K562 (cell line): ENCODE data around the gene NEURL2.
A peak's percentile ranks its signal among the peaks of the same experiment; 100 is the strongest.

Experiments used
- CHD4 ChIP-seq: fragments of 200-600 bp; sonication (generic); IDR thresholded peaks from 3 replicates; pipeline ENCODE4 v1.6.1; 2012; ENCODE audit warnings: low read depth, mild to moderate bottlenecking, mixed read lengths, low read length, inconsistent platforms; ENCODE audit not compliant: insufficient read depth, insufficient replicate concordance, poor library complexity, severe bottlenecking
- CREM ChIP-seq: IDR thresholded peaks from 2 replicates; pipeline ENCODE4 v1.6.1; 2014; ENCODE audit warnings: antibody characterized with exemption, low read depth
- CTCF ChIP-seq, 3 experiments: IDR thresholded peaks in 2 of 3; conservative IDR thresholded peaks in 1 of 3; 2 replicates each; pipeline ENCODE4 v1.5.1; 2011 to 2012; ENCODE audit warnings: low read length in 3 of 3, mild to moderate bottlenecking in 3 of 3, control low read depth in 2 of 3, improper control_type of control experiment in 1 of 3, inconsistent platforms in 1 of 3, low read depth in 1 of 3, mixed read lengths in 1 of 3, moderate library complexity in 1 of 3; ENCODE audit not compliant: insufficient read depth in 2 of 3
- FOXM1 ChIP-seq, 2 experiments: fragments of 450-650 bp in 1 of 2; sonication (generic) in 1 of 2; formaldehyde crosslinking in 1 of 2; IDR thresholded peaks; 2 replicates each; pipeline versions ENCODE4 v1.6.1 to v1.9.0; 2017 to 2022; ENCODE audit warnings: low read depth in 2 of 2, mild to moderate bottlenecking in 2 of 2, missing genetic modification reagents in 1 of 2, moderate library complexity in 1 of 2
- RBM39 ChIP-seq: fragments of 200-400 bp; formaldehyde crosslinking; optimal IDR thresholded peaks from 2 replicates; pipeline ENCODE3; 2018; ENCODE audit warnings: low read depth, low read length
- SMAD4 ChIP-seq: fragments of 250-450 bp; sonication (Bioruptor Pico); conservative IDR thresholded peaks from 2 replicates; pipeline ENCODE4 v1.8.0; 2021; ENCODE audit warnings: inconsistent platforms, mild to moderate bottlenecking, moderate library complexity
- ZBTB7A ChIP-seq: IDR thresholded peaks from 2 replicates; pipeline ENCODE4 v1.6.1; 2011; ENCODE audit warnings: low read depth, mild to moderate bottlenecking, low read length, moderate library complexity, borderline replicate concordance; ENCODE audit not compliant: control insufficient read depth
- TF ChIP-seq, protein P1 (sequence below), 2 experiments: fragments of 450-650 bp in 1 of 2; sonication (generic) in 1 of 2; formaldehyde crosslinking in 1 of 2; IDR thresholded peaks in 1 of 2; conservative IDR thresholded peaks in 1 of 2; 2 replicates each; pipeline versions ENCODE4 v1.6.1 to v1.8.1; 2016 to 2023; ENCODE audit warnings: mild to moderate bottlenecking in 2 of 2, moderate library complexity in 2 of 2, inconsistent platforms in 1 of 2, missing genetic modification reagents in 1 of 2
- TF ChIP-seq, protein P2 (sequence below): sonication (generic); formaldehyde crosslinking; IDR thresholded peaks from 2 replicates; pipeline ENCODE4 v1.8.0; 2022; ENCODE audit warnings: mild to moderate bottlenecking, low read depth, missing genetic modification reagents

DNA sequence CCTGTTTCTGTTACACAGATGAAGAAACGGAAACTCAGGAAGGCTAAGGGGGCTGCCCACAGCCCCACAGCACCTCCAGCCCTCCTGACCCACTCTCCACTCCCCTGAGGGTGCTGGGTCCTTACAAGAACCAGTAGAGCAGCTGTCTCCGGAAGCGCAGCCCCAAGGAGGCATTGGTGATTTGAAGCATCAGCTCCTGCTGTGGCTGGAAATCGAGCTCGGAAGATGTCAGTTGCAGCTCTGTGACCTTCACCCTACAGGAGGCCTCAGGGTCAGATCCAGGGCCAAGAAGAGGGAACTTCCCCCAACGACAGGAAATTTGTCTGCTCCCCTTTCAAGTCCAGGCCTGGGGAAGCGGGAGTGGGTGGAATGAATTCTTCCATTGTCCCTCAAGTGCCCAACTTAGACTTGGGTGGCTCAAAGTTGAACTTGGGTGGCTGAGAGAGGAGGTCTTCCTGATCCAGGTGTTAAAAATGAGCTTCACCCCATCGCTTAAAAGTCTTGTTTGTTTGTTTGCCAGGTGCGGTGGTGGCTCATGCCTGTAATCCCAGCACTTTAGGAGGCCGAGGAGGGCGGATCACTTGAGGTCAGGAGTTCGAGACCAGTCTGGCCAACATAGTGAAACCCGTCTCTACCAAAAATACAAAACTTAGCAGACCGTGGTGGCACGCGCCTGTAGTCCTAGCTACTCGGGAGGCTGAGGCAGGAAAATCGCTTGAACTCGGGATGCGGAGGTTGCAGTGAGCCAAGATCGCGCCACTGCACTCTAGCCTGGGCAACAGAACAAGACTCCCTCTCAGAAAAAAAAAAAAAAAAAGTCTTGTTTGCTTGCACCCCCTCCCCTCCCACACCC, 19.0 kb upstream of the NEURL2 start:
- TF ChIP-seq SMAD4, result 0 out of 2 replicates have a peak, but pooled peaks have one; percentile 41
- TF ChIP-seq, protein P1, sequence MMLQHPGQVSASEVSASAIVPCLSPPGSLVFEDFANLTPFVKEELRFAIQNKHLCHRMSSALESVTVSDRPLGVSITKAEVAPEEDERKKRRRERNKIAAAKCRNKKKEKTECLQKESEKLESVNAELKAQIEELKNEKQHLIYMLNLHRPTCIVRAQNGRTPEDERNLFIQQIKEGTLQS (IDR thresholded peaks at IDR 0.05), result no peak
- TF ChIP-seq, protein P1 (CRISPR knock-in tag; conservative IDR thresholded peaks at IDR 0.05), result no peak
- TF ChIP-seq RBM39, result no peak
- TF ChIP-seq CTCF (IDR thresholded peaks at IDR 0.05 in 2 of 3, conservative IDR thresholded peaks at IDR 0.05 in 1 of 3; ENCODE audit: insufficient read depth in 2 of 3, low read depth in 1 of 3, low read length in 3 of 3), result no peak
- 0 out of 2 replicates have a peak, but pooled peaks have one; percentile 39 for TF ChIP-seq ZBTB7A
- no peak for TF ChIP-seq FOXM1 (IDR thresholded peaks at IDR 0.05; ENCODE audit: low read depth)
- no peak for TF ChIP-seq FOXM1 (CRISPR knock-in tag; IDR thresholded peaks at IDR 0.05; ENCODE audit: low read depth)
- TF ChIP-seq CREM, result no peak
- TF ChIP-seq, protein P2, sequence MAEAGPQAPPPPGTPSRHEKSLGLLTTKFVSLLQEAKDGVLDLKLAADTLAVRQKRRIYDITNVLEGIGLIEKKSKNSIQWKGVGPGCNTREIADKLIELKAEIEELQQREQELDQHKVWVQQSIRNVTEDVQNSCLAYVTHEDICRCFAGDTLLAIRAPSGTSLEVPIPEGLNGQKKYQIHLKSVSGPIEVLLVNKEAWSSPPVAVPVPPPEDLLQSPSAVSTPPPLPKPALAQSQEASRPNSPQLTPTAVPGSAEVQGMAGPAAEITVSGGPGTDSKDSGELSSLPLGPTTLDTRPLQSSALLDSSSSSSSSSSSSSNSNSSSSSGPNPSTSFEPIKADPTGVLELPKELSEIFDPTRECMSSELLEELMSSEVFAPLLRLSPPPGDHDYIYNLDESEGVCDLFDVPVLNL (CRISPR knock-in tag), result no peak
- no peak for TF ChIP-seq CHD4
